OCI-LY1 (cell line): ENCODE results near the gene MYADM.

Experiments
- EZH2 ChIP-seq: fragments of 200-600 bp; sonication (generic), shearing (Covaris generic); IDR thresholded peaks from 2 replicates; pipeline ENCODE4 v1.8.0; 2017; ENCODE audit warnings: borderline replicate concordance, mixed run types, mild to moderate bottlenecking, antibody characterized with exemption, low read length, moderate library complexity, mixed read lengths
- TF ChIP-seq, protein P1 (sequence below): fragments of 200-600 bp; sonication (generic), shearing (Covaris generic); IDR thresholded peaks from 2 replicates; pipeline ENCODE4 v1.5.1; 2017; ENCODE audit warnings: mild to moderate bottlenecking, antibody characterized with exemption, low read length, moderate library complexity, mixed read lengths

- TF ChIP-seq, protein P1, sequence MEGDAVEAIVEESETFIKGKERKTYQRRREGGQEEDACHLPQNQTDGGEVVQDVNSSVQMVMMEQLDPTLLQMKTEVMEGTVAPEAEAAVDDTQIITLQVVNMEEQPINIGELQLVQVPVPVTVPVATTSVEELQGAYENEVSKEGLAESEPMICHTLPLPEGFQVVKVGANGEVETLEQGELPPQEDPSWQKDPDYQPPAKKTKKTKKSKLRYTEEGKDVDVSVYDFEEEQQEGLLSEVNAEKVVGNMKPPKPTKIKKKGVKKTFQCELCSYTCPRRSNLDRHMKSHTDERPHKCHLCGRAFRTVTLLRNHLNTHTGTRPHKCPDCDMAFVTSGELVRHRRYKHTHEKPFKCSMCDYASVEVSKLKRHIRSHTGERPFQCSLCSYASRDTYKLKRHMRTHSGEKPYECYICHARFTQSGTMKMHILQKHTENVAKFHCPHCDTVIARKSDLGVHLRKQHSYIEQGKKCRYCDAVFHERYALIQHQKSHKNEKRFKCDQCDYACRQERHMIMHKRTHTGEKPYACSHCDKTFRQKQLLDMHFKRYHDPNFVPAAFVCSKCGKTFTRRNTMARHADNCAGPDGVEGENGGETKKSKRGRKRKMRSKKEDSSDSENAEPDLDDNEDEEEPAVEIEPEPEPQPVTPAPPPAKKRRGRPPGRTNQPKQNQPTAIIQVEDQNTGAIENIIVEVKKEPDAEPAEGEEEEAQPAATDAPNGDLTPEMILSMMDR = no peak
- no peak for TF ChIP-seq EZH2
Measured at GRCh38 chr19:53866865-53867224, 838 bp upstream of the MYADM start.
